ENCODE data around the gene ZNF324B.

DNA sequence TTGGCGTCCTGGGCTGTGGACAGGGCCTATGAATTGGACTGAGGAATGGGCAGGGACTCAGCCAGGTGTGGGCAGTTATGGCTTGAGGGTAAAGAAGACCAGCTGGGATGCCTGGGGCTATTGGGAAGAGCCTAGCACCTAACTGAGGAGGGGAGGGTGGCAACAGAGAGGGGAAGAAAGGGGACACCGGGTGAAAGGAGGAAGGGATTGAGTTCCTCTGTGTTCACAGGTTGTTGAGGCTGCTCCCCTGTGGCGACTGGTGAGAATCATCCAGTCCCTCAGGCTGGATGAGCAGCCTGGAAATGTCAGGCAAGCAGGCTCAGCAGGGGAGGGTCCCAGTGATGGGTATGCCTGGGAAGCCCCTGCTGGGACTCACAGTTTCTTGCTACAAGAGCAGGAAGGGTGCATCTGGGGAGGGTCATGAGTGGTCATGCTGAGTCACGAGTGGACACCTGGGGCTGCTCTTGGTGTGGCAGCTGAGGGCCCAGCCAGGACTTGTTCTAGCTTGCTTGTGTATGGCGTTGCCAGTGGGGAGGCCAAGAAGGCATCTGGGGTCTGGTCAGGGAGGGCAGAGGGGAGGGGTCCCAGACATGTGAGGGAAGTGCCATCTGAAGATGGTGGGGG, 16.9 kb downstream of the ZNF324B start:
- TF ChIP-seq, protein P1, sequence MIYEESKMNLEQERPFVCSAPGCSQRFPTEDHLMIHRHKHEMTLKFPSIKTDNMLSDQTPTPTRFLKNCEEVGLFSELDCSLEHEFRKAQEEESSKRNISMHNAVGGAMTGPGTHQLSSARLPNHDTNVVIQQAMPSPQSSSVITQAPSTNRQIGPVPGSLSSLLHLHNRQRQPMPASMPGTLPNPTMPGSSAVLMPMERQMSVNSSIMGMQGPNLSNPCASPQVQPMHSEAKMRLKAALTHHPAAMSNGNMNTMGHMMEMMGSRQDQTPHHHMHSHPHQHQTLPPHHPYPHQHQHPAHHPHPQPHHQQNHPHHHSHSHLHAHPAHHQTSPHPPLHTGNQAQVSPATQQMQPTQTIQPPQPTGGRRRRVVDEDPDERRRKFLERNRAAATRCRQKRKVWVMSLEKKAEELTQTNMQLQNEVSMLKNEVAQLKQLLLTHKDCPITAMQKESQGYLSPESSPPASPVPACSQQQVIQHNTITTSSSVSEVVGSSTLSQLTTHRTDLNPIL (CRISPR knock-in tag; IDR thresholded peaks at IDR 0.05; ENCODE audit: low read depth): no peak
- TF ChIP-seq ZC3H10 (CRISPR knock-in tag; IDR thresholded peaks at IDR 0.05): no peak
- TF ChIP-seq GLIS3 (CRISPR knock-in tag; IDR thresholded peaks at IDR 0.05): no peak
- no peak for TF ChIP-seq ZFP3 (CRISPR knock-in tag; IDR thresholded peaks at IDR 0.05)
- no peak for TF ChIP-seq PATZ1 (CRISPR knock-in tag; IDR thresholded peaks at IDR 0.05; ENCODE audit: borderline replicate concordance)
- TF ChIP-seq OSR1 (CRISPR knock-in tag; IDR thresholded peaks at IDR 0.05): no peak
- no peak for TF ChIP-seq ISL1 (CRISPR knock-in tag; IDR thresholded peaks at IDR 0.05)
- no peak for TF ChIP-seq ZNF8 (CRISPR knock-in tag; IDR thresholded peaks at IDR 0.05)
- TF ChIP-seq PPARA (CRISPR knock-in tag; IDR thresholded peaks at IDR 0.05; ENCODE audit: borderline replicate concordance): no peak
- no peak for TF ChIP-seq ZFP30 (CRISPR knock-in tag; IDR thresholded peaks at IDR 0.05)
- no peak for TF ChIP-seq SNAI2 (CRISPR knock-in tag; IDR thresholded peaks at IDR 0.05)
- TF ChIP-seq ESRRG (CRISPR knock-in tag; IDR thresholded peaks at IDR 0.05): no peak
